Tibial nerve (tissue), 4 donors: ENCODE measurements around the gene PALM. TPM values are rescaled to one million over a fixed set of nuclear protein-coding genes. Genes with fewer than 3 reads are reported as not detected.
A peak's percentile ranks its signal among the peaks of the same experiment; 100 is the strongest.
"Not testable (repeated sequence)": the region's sequence is repeated elsewhere in the genome, so short reads cannot be mapped to it uniquely, and the experiment has no call there.

ENCODE experiments used
- DNase-seq, 2 donors: peaks; one replicate each; pipeline ENCODE4 v3.0.0-alpha.2; 2019; ENCODE audit warnings: low spot score in 2 of 2
- H3K27ac ChIP-seq, 4 donors: fragments of 200-600 bp; sonication (generic) in 3 of 4; one replicate each; pipeline ENCODE4 v1.5.1; 2017 to 2019; ENCODE audit warnings: mild to moderate bottlenecking in 1 of 4
- H3K27me3 ChIP-seq, 2 donors: fragments of 200-600 bp; sonication (generic) in 1 of 2; one replicate each; pipeline versions ENCODE4 v1.5.1 to v1.6.0; 2017 to 2019
- H3K36me3 ChIP-seq, 3 donors: fragments of 200-600 bp; sonication (generic); one replicate each; pipeline ENCODE4 v1.5.1; 2018 to 2019
- H3K4me1 ChIP-seq, 4 donors: fragments of 200-600 bp; sonication (generic) in 3 of 4; one replicate each; pipeline ENCODE4 v1.5.1; 2017 to 2019
- H3K4me3 ChIP-seq, 4 donors: fragments of 200-600 bp; sonication (generic) in 3 of 4; one replicate each; pipeline ENCODE4 v1.5.1; 2017 to 2019; ENCODE audit warnings: mild to moderate bottlenecking in 1 of 4, moderate library complexity in 1 of 4
- H3K9me3 ChIP-seq, 4 donors: fragments of 200-600 bp; sonication (generic) in 3 of 4; one replicate each; pipeline ENCODE4 v1.5.1; 2017 to 2019
- CTCF ChIP-seq, 5 experiments: fragments of 200-600 bp in 3 of 5; fragments of 450-650 bp in 2 of 5; sonication (generic) in 3 of 5; IDR thresholded peaks; one replicate each; pipeline ENCODE4 v1.5.1; 2016 to 2019; ENCODE audit warnings: antibody characterized with exemption in 5 of 5, mild to moderate bottlenecking in 3 of 5, moderate library complexity in 2 of 5
- EP300 ChIP-seq, 2 donors: sonication (generic); formaldehyde crosslinking; IDR thresholded peaks; one replicate each; pipeline ENCODE4 v1.6.1; 2017; ENCODE audit warnings: antibody characterized with exemption in 2 of 2, mild to moderate bottlenecking in 1 of 2
- POLR2A ChIP-seq, 2 donors: fragments of 450-650 bp; IDR thresholded peaks; one replicate each; pipeline ENCODE4 v1.6.1; 2017; ENCODE audit warnings: antibody characterized with exemption in 2 of 2, mild to moderate bottlenecking in 2 of 2, moderate library complexity in 2 of 2
- WGBS, 2 donors: methylation state at CpG; one replicate each; pipeline ENCODE4 v1.1.5; 2018; 5-methylcytosine and 5-hydroxymethylcytosine counted together
- total RNA-seq, 4 donors: library from RNA; depleted of rRNA; stranded (reverse); fragments of >200 nt; gene quantifications; one replicate each; pipeline ENCODE4 v1.1.0, GENCODE V29; 2016

PALM gene
- total RNA-seq, 4 donors from 2014 or later: 65.7 to 101 (median 98.0) TPM

GRCh38 chr19:694481-695351 lies 14.0 kb upstream of the PALM start:
- Histone ChIP-seq H3K4me3 (no peak overlapping the region), H3K4me1 (no peaks in the 10 kb centered on the region), H3K36me3 (no peaks in the 10 kb centered on the region), H3K9me3 (no peaks in the 10 kb centered on the region), H3K27me3 (peaks cover 0 to 20% of the 10 kb centered on the region in 2 donors), H3K27ac (no peak overlapping the region)
- no peak for TF ChIP-seq CTCF (IDR thresholded peaks at IDR 0.05)
- no peak for TF ChIP-seq POLR2A (IDR thresholded peaks at IDR 0.05)
- TF ChIP-seq EP300 (IDR thresholded peaks at IDR 0.05): no peak
- WGBS, 2 donors: 43 to 47% methylated on average over 34 to 36 of the region's 41 CpGs
- DNase-seq: no peak

GRCh38 chr19:695352-695949 lies 13.3 kb upstream of the PALM start, which contains the start of gene PRSS57:
Gene PRSS57 (minus strand): TSS chr19:695452. CDS start chr19:695430, 22 bp downstream.
- no peak within 1 kb of the TSS for H3K4me3 ChIP-seq
- H3K27ac ChIP-seq: no peak within 1 kb of the TSS
- no peak for TF ChIP-seq POLR2A (IDR thresholded peaks at IDR 0.05)
- TF ChIP-seq CTCF (IDR thresholded peaks at IDR 0.05): no peak
- no peak for TF ChIP-seq EP300 (IDR thresholded peaks at IDR 0.05)
- H3K4me1 ChIP-seq: no peaks in the 10 kb centered on the region
- H3K27me3 ChIP-seq: peaks cover 0 to 20% of the 10 kb centered on the region in 2 donors
- H3K36me3 ChIP-seq: no peaks in the 10 kb centered on the region
- no peaks in the 10 kb centered on the region for H3K9me3 ChIP-seq
- DNase-seq: no peak
- WGBS, 2 donors: 54 to 65% methylated on average over 14 to 29 of the region's 31 CpGs

GRCh38 chr19:698529-698928 lies 10.2 kb upstream of the PALM start:
- peaks cover 0 to 20% of the 10 kb centered on the region in 2 donors for H3K27me3 ChIP-seq
- H3K4me1 ChIP-seq, H3K4me3 ChIP-seq, DNase-seq, H3K27ac ChIP-seq, H3K9me3 ChIP-seq, H3K36me3 ChIP-seq: not testable (repeated sequence)
- WGBS, 2 donors: 90 to 92% methylated on average over 12 to 15 of the region's 15 CpGs

- not testable (repeated sequence) for H3K36me3 ChIP-seq, H3K9me3 ChIP-seq, DNase-seq, H3K4me3 ChIP-seq, H3K27ac ChIP-seq
- Histone ChIP-seq H3K27me3 (peaks cover 0 to 17% of the 10 kb centered on the region in 2 donors), H3K4me1 (peaks cover 0 to 13% (median 2%) of the 10 kb centered on the region in 4 donors)
- 72 to 80% methylated on average over 14 of the region's 14 CpGs for WGBS, 2 donors
Measured at GRCh38 chr19:699885-700284, 8.8 kb upstream of the PALM start.

- DNase-seq, H3K4me3 ChIP-seq: not testable (repeated sequence)
- 83 to 84% methylated on average over 6 of the region's 6 CpGs for WGBS, 2 donors
Measured at GRCh38 chr19:702847-703246, 5.9 kb upstream of the PALM start.

GRCh38 chr19:703329-703650 lies 5.4 kb upstream of the PALM start:
- TF ChIP-seq CTCF (IDR thresholded peaks at IDR 0.05): no peak
- TF ChIP-seq EP300 (IDR thresholded peaks at IDR 0.05): no peak
- TF ChIP-seq POLR2A (IDR thresholded peaks at IDR 0.05): no peak
- Histone ChIP-seq H3K36me3 (no peaks in the 10 kb centered on the region), H3K4me3 (peak overlapping the region in 1 of 4 donors; percentile 37), H3K9me3 (no peaks in the 10 kb centered on the region), H3K27ac (peak overlapping the region in 1 of 4 donors; percentile 26), H3K4me1 (peaks cover 0 to 21% (median 2%) of the 10 kb centered on the region in 4 donors), H3K27me3 (no peaks in the 10 kb centered on the region)
- WGBS, 2 donors: 36 to 42% methylated on average over 4 of the region's 4 CpGs
- no peak for DNase-seq

More at GRCh38 chr19:702847-703246, 5.9 kb upstream of the PALM start:
- peaks cover 0 to 16% (median 2%) of the 10 kb centered on the region in 4 donors for H3K4me1 ChIP-seq
- not testable (repeated sequence) for H3K27me3 ChIP-seq, H3K9me3 ChIP-seq, H3K36me3 ChIP-seq, H3K27ac ChIP-seq
